ENCODE measurements around the gene ABHD3.
"Not testable (repeated sequence)": the region's sequence is repeated elsewhere in the genome, so short reads cannot be mapped to it uniquely, and the experiment has no call there.

ABHD3 gene

GRCh38 chr18:21703241-21703820, 1.2 kb downstream of the ABHD3 start:
- no peak for DNase-seq (ENCODE audit: low spot score)

GRCh38 chr18:21702602-21703001, 2.0 kb downstream of the ABHD3 start:
- no peak for DNase-seq (ENCODE audit: low spot score)

- DNase-seq (ENCODE audit: low spot score), result no peak
Observed at GRCh38 chr18:21701621-21702020, 3.0 kb downstream of the ABHD3 start.

GRCh38 chr18:21700528-21701075, 4.0 kb downstream of the ABHD3 start:
- no peak for DNase-seq (ENCODE audit: low spot score)

- DNase-seq (ENCODE audit: low spot score), result no peak
Observed at GRCh38 chr18:21693322-21693721, 11.3 kb downstream of the ABHD3 start.

- DNase-seq (ENCODE audit: low spot score), result no peak
Observed at GRCh38 chr18:21689736-21690135, 14.8 kb downstream of the ABHD3 start.

- no peak for DNase-seq (ENCODE audit: low spot score)
Observed at GRCh38 chr18:21686282-21687105, 18.1 kb downstream of the ABHD3 start.

- not testable (repeated sequence) for DNase-seq (ENCODE audit: low spot score)
Observed at GRCh38 chr18:21685556-21685981, 19.0 kb downstream of the ABHD3 start.

- DNase-seq (ENCODE audit: low spot score), result no peak
Observed at GRCh38 chr18:21684731-21685130, 19.8 kb downstream of the ABHD3 start.

- DNase-seq (ENCODE audit: low spot score), result peak; percentile 67
Observed at GRCh38 chr18:21682371-21683051, 22.1 kb downstream of the ABHD3 start.

- DNase-seq (ENCODE audit: low spot score), result no peak
Observed at GRCh38 chr18:21680161-21680560, 24.4 kb downstream of the ABHD3 start.

GRCh38 chr18:21678859-21679258, 25.7 kb downstream of the ABHD3 start:
- DNase-seq (ENCODE audit: low spot score), result no peak

- not testable (repeated sequence) for DNase-seq (ENCODE audit: low spot score)
Observed at GRCh38 chr18:21675354-21675753, 29.2 kb downstream of the ABHD3 start.

GRCh38 chr18:21672521-21673267, 31.9 kb downstream of the ABHD3 start:
- DNase-seq (ENCODE audit: low spot score), result peak; percentile 45

- DNase-seq (ENCODE audit: low spot score), result no peak
Observed at GRCh38 chr18:21669736-21670285, 34.8 kb downstream of the ABHD3 start.

GRCh38 chr18:21664069-21664468, 40.5 kb downstream of the ABHD3 start:
- DNase-seq (ENCODE audit: low spot score), result no peak

- no peak for DNase-seq (ENCODE audit: low spot score)
Observed at GRCh38 chr18:21663578-21663977, 41.0 kb downstream of the ABHD3 start.

- DNase-seq (ENCODE audit: low spot score), result no peak
Observed at GRCh38 chr18:21662581-21662980, 42.0 kb downstream of the ABHD3 start.

GRCh38 chr18:21660078-21660477, 44.5 kb downstream of the ABHD3 start:
- no peak for DNase-seq (ENCODE audit: low spot score)

GRCh38 chr18:21656402-21656801, 48.2 kb downstream of the ABHD3 start:
- peak; percentile 13 for DNase-seq (ENCODE audit: low spot score)

GRCh38 chr18:21653361-21653760, 51.2 kb downstream of the ABHD3 start:
- no peak for DNase-seq (ENCODE audit: low spot score)

GRCh38 chr18:21652073-21652472, 52.5 kb downstream of the ABHD3 start:
- DNase-seq (ENCODE audit: low spot score), result no peak

Data from AG08395 (cell line).